Middle frontal gyrus (tissue), 1 donor: ENCODE measurements around the gene EEF2KMT.
"Not testable (repeated sequence)": the region's sequence is repeated elsewhere in the genome, so short reads cannot be mapped to it uniquely, and the experiment has no call there.

Experiments used
- DNase-seq: peaks from one replicate; pipeline ENCODE4 v3.0.0-alpha.2; 2015; ENCODE audit warnings: low spot score; ENCODE audit errors: extremely low spot score

Gene EEF2KMT

DNA sequence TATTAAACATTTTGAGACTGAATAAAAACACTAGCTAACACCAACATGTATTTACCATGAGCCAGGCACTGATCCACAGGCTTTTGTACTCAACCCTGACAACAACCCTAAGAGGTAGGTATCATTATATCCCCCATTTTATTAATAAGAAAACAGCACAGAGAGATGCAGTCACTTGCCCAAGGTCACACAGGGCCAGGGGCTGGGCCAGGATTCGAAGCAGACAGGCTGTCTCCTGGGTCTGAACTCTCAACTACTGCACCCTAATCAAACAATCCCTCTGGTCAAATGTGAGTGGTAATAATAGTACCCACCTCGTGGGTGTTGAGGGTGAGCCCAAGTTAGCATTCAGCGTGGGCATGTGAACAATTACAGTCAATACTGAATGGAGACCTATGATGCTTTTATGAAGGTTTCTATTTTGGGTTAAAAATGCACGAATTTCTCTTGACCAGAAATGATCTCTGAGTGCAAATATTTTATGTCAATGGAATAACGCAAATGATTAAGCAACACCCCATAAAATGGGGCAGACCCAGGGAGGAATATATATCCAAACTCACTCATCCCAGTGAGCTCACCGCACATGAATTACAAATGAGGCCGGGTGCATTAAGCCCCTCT is 1.0 kb downstream of the EEF2KMT start:
- not testable (repeated sequence) for DNase-seq

DNA sequence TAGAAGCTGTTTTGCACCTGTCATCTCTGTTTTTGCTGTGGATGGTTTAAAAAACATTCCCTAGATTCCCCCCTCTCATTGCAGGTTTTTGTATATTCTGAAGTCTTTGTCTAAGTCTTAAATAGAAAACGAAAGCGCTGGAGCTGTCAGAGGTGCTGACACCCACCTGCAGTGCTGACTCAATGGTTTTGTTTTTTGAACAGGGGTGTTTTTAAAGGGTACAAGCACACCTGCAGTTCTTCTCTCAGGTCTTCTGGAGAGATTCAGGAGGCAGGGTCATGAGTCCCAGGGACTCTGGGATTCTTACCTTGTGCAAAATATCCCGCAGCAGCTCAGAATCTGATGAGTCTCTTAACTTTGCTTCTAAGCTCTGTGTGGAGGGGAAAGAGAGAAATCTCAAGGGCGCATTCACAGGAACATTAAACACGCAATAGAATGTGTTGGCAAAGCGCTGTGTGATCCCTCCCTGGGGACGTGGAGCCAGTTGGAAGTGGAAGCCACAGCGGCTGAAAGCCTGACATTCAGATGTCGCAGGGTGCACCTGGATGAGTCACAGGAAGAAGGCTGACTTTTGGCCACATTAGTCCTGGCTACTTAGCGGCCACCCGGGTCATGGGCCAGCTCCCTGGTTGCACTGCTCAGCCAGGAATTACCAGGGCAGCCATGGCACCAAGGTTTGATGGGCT is 2.3 kb downstream of the EEF2KMT start:
- not testable (repeated sequence) for DNase-seq

DNA sequence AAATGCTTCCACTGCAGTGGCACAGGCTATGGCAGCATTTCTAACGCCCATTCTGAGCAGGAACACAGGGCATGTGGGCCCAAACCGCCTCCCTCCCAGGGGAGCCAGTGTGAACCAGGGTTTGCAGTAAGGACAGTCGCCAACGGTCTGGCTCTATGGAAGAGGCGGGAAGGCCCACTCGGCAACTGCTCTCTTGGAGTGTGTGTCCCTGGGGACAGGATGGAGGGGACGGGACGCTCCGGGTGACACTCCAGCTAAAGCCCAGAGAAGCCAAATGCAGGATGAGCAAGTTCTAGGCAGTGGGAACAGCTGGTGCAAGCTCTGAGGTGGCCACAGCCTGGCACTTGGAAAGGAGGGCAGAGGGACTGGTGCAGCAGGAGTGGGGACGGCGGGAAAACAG is 3.8 kb downstream of the EEF2KMT start:
- DNase-seq: not testable (repeated sequence)

DNA sequence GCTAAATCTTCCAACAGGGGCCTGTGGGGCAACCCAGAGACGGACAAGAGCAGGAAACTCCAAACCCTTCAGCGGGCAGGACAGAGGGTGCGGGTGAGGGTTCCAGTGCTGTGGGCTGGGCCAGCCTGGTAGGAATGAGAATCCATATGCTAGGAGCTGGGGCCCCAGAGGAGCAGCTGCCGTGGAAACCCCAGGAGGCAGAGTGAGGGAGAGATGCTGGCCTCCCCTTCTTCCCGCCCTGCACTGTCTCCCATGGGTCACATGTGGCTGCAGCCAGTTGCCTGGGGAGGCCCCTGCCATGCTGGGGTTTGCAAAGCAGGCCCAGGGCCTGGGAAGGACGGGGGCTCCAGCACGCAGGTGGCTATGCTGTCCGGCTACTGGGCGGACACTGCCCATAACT is 4.5 kb downstream of the EEF2KMT start:
- DNase-seq: not testable (repeated sequence)

DNA sequence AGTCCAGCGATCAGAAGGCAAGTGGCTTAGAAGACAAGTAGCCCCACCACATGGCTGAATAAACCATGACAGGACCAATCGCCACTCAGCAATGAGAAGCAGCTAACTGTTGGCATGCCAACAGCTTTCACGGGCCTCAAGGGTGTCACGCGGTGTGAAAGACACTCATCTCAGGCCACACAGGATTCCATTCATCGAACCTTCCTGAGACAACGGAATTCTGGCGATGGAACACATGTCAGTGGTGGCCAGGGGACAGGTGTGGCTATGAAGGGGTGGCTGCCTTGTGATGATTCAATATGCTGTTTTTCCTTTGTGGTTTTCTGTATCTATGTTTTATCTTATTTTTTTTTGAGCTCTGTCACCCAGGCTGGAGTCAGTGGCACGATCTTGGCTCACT is 7.0 kb downstream of the EEF2KMT start:
- not testable (repeated sequence) for DNase-seq

DNA sequence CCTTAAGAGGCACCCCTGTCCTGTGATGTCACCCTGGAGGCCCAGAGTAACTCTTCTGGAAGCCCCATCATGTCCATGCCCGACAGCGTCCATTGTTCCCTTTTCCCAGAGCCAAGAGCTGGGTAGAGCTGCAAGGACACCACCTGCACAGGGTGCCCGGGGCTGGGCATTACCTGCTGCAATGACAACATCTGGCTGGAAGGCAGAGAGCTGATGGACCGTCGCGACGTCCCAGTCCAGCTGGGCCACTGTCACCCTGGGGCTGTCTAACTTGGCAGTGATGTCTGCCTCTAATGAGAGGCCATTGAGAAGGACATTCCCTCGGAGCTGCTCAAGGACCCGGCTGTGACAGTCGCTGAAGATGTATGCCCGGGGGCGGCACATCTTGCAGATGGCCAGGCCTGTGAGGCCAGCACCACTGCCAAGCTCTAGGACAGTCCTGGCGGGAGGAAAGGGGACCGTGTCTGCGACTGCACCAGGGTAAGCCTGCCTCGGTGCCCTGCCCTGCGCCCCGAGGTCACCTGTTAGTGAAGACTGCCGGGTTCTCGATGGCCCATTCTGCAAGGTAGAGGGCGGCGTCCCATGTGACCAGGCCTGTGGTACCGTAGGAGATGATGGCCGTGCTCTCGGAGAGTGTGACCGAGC is 7.6 kb downstream of the EEF2KMT start:
- not testable (repeated sequence) for DNase-seq

DNA sequence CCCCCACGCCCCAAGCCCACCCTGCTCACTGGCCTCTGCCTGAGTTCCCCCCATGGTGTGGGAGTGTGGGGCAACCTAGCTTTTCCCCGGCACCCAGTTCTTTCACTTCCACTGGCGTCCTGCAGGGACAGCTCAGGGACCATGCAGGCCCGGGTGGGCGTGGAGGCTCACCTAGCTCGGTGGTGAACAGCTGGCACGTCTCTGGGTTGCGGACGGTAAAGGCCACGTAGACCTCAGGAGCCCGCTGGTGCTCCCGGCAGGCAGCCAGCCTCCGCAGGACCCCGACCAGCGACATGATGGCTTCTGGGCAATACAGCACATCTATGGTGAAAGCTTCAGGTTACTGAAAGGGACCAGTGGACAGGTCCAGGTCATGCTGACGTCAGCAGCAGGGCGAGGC is 8.7 kb downstream of the EEF2KMT start:
- DNase-seq: not testable (repeated sequence)

DNA sequence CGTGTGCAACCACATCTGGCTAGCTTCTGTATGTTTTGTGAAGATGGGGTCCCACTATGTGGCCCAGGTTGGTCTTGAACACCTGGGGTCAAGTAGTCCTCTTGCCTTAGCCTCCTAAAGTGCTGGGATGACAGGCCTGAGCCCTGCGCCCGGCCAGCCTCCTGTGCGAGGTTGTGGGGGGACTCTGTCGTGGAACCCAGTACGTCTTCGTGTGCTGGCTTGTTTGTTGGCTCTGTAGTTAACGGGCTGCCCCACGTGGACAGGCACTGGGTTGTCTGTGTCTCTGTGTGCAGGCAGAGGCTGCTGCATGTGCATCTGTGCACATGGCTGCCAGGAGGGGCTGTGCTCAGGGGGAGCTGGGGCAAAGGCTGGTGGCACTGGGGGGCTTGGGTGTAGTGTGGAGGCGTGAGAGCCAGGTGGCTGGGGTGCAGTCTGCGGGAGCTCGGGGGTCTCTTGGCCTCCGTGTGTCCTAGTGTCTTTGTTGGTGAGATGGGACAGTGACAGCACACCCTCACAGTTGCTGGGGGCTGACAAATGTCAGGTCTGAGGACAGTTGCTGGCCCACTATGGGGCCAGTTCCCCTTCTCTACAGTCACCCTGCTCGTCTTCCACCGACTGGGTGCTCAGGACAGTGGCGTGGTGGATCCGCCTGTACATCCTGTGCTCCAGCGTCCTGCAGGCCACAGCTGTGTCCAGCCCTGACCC is 9.4 kb downstream of the EEF2KMT start:
- not testable (repeated sequence) for DNase-seq

DNA sequence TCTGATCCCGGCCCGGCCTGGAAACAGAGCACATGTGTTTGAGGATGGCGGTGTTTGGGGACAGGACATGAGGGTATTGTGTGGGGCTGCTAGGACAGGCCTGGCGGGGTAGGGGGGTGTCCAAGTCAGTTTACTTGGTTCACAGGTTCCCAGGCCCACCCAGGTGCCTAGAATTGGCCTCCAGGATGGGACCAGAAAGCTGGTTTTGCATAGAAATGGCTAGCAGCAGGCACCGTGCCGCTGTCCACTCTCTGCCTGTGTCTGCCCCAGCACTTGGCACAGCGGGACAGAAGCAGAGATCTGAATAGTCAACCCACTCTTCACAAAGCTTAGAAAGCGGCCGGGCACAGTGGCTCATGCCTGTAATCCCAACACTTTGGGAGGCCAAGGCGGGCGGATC is 11.9 kb downstream of the EEF2KMT start:
- not testable (repeated sequence) for DNase-seq

DNA sequence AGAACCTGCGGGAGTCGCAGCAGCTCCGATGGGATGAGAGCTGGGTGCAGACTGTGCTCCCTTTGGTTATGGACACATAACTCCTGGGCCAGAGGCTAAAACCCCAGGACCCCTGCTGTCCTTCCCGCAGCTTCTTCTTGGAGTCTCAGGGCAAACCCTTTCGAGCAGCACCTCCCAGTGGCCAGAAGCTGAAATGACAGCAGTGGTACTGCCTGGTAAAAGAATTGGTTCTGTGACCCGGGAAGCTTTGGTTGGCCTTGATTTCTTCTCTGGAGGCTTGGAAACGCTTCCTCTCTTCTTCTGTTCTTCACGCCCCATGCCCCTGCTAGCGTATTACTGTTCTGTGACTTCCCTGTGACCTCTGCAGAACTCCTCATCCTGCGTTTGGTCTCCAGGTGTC is 12.8 kb downstream of the EEF2KMT start:
- peak; percentile 65 for DNase-seq

DNA sequence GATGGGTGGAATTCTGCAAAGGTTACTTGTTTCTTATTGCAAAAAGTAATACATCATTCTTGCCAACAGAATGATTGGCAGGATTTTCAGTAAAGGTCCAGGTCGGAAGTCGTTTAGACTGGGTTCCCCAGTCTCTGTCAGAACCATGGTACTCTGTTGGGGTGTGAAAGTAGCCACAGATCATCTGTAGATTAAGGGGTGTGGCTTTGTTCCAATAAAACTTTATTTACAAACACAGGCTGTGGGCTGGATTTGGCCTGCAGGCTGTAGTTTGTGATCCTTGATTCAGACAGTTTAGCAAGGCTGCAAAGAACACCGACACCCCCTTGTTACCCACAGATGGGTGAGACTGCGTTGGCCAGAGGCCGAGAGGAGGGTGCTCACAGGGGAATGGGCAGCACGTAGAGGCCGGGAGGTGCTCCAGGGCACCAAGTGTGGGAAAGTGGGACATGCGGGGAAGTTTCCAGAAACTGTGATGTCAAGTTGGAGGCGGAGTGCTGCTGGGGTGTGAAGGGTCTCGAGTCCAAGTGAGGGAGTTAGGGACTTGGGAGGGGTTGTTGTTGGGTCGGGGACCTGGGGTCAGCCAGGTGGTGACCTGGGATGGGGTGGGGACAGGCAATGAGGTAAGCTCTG is 13.4 kb downstream of the EEF2KMT start:
- DNase-seq: not testable (repeated sequence)

DNA sequence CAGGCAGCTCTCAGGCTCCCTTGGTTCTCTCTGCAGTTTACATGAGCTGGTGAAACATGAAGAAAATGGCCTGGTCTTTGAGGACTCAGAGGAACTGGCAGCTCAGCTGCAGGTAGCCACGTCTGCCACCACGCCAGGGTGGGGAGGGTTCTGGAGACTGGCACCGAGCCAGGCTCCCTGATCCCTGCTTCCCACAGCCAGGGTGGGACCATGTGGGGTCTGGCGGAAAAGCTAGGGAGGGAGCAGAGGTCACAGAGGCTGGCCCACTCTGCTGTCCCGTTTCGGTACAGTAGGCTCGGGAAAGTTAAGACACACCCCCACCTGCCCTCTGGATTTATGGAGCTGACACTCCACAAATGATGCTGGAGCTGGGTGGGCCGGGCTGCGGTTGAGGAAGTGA is 13.9 kb downstream of the EEF2KMT start:
- DNase-seq: not testable (repeated sequence)

DNA sequence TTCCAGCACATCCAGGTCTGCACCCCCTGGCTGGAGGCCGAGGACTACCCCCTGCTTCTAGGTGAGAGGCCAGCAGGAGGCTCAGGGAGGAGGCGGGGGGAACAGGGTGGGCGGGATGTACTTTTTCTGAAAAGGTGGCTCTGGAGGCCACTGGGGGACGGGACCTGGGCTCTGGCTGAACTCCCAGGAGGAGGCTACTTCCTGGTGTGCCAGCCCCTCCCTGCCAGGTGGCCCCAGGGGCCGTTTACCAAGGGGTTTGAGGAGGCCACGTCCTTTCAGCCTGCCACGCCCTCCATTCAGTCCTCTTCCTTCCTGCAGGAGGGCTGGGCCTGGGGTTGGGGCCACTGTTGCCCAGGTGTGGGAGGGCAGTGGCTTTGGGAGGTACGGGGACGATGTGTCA is 16.6 kb downstream of the EEF2KMT start:
- not testable (repeated sequence) for DNase-seq

DNA sequence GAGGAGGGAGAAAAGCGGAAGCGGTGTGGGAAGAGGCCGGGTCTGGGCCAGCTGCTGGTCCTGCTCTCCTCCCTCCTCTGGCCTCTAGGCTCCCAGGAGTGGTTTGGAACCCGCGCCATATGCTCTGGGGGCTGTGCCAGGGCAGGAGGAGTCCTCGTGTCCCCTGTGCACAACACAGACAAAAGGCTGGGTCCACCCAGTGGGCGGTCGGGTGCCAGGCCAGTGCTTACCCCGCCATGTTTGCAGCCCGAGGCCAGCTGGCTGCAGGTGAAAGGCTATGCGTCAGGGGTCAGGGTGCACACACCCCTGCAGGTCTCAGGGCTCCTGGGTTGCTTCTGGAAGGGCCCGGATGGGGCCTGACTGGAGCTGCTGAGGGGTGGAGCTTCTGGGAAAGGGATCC is 17.1 kb downstream of the EEF2KMT start:
- not testable (repeated sequence) for DNase-seq

DNA sequence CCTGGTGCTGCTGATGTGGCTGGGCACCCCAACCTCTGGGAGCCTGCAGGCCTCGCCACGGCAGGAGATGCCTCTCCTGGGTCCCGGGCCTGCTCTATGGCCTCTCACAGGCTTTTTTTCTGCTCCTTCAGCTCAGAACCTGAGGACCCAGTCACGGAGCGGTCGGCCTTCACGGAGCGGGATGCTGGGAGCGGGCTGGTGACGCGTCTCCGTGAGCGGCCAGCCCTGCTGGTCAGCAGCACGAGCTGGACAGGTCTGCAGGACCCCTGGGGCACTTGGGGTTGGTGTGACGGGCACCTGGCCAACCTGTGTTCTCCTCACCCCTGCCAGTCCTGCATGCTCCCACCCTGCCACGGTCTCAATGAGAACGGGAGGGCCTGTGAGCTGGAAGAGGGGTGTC is 19.0 kb downstream of the EEF2KMT start:
- no peak for DNase-seq

DNA sequence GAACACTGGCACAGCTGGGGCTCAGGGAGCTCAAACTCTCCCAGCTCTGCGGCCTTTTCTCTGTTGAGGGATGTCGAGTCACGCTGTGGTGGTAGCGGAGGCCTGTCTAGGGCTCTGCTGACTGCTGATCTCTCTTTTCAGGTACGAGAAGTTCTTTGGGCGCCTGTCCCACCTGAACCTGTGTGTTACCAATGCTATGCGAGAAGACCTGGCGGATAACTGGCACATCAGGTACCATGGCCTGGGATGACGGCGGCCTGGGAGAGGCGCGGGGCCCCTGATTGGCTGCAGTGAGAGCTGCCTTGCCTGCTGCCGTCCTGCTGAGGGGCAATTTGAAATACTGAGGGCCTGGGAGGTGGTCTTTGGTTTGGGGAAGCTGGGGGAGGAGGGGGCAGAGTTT is 20.3 kb downstream of the EEF2KMT start:
- DNase-seq: no peak

DNA sequence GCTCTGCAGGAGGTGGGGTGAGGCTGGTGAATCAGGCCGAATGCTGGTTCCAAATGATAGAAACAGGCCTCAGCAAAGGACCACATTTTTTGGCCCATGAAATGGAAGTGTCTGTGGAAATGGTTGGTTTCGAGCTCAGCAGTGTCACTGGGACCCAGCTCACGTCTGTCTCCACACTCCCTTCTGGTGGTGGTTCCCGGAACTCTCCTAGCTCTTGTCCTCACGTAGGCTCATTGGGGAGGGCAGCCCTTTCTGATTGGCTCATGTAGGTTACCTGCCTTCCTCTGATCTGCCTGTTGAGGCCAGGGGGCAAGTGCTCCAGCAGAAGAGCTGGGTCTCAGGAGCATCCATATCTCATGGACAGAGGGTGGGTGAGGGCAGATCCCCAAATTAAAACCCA is 22.0 kb downstream of the EEF2KMT start:
- no peak for DNase-seq

DNA sequence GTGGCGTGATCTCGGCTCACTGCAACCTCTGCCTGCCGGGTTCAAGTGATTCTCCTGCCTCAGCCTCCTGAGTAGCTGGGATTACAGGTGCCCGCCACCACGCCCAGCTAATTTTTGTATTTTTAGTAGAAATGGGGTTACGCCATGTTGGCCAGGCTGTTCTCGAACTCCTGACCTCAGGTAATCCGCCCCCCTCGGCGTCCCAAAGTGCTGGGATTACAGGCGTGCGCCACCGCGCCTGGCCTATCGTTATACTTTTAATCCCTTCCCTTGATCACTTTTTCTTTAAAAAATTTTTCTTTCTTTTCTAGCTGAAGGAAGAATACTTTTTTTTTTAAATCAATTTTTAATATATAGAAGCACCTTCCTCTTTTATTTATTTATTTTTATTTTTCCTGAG is 23.8 kb downstream of the EEF2KMT start:
- not testable (repeated sequence) for DNase-seq

DNA sequence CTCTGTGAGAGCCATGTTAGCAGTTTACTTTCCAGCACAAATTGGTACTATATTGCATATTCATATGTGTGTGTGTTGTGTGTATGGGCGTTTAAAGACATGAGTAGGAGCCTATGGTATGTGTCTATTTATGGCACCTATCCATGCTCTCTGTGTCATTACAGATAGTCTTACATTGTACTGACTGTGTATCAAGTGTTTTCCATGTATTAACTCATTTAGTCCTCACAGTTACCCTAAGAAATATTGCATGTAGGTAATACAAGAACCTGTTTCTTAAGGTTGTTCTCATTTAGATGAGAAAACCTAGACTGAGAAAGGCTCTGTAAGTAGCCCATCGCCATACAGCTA is 24.3 kb downstream of the EEF2KMT start:
- DNase-seq: no peak

DNA sequence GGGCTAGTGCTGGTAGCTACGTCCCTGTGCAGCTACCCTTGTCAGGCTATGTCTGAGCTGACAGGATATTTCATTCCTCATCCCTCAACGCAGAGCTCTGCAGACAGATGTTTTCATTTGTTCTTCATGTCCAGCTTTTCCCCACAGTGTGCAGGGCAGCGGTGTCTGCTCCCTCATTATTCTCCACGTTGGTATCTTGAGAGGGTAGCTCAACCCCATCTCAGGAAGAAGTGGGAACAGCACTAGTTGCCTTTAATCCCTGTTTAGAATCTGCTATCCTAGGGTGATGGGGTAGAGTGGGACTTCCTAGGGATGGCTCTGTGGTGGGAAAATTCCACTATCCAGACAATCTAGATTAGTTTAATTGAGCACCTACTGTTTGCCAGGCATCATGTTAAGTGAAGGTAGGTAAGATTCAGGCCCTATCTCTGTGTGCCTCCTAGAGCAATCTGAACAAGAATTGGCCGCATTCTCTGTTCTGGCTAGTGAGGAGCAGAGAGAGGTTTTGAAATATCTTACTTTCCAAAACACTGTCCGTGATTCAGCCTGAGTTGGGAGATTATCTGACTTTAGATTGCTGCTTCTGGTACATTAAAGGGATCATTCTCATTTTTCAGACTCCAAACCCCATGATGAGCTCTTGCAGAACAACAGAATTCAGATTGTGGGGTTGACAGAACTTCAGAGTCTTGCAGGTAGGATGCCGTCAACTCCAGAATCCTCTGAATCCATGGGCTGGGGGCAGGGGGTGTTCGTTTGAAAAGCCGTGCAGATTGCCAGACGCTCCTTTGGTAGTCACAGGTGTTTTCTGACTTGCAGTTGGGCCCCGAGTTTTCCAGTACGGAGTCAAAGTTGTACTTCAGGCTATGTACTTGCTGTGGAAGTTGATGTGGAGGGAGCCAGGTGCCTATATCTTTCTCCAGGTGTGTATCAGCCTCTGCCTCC is 25.0 kb downstream of the EEF2KMT start:
- no peak for DNase-seq
